ENCODE measurements around the gene ANKRD11. TPM values are rescaled to one million over a fixed set of nuclear protein-coding genes. Genes with fewer than 3 reads are reported as not detected.

Gene ANKRD11
- total RNA-seq, 1 experiment from 2014 or later: 266 TPM

- ChIA-PET CTCF (no interaction called here), RAD21 (ENCODE audit: low non-redundant PET in 1 of 2, low total read pairs in 2 of 2, uncharacterized antibody in 2 of 2, unreplicated experiment in 2 of 2) (interaction anchor here in 1 of 2 experiments (1.4 kb wide), 1 partner anchor 260 kb away, joined by 4 read pairs; no protein-coding TSS in a partner anchor), POLR2A (no interaction called here)
- intact Hi-C loops (cut with micrococcal nuclease): no loop called here
- no peaks in the 10 kb centered on the region for H3K9me2 ChIP-seq (ENCODE audit: insufficient read depth)
- H3K4me3 ChIP-seq (replicated peaks in 1 of 2; ENCODE audit: low read depth in 1 of 2, low read length in 2 of 2): no peak overlapping the region
- H3K4me2 ChIP-seq (ENCODE audit: low read length): no peak overlapping the region
- no peaks in the 10 kb centered on the region for H4K20me1 ChIP-seq (ENCODE audit: insufficient read depth)
- H3K27ac ChIP-seq (ENCODE audit: low read depth, low read length): no peak overlapping the region
- H3K9me3 ChIP-seq (ENCODE audit: control insufficient read depth in 1 of 2, insufficient read depth in 1 of 2, low read depth in 1 of 2, low read length in 2 of 2): no peaks in the 10 kb centered on the region
- no peak for ATAC-seq
- peaks cover 11 to 13% of the 10 kb centered on the region in 2 experiments; a peak in 2 of 4 replicates for H3K36me3 ChIP-seq (ENCODE audit: control insufficient read depth in 1 of 2, insufficient read depth in 2 of 2, low read length in 2 of 2)
- no peak overlapping the region for H2AFZ ChIP-seq (ENCODE audit: low read depth, low read length, poor library complexity, severe bottlenecking)
- BruUV-seq (replicated peaks): no TSS peak
- peaks cover 96% of the 10 kb centered on the region for H3K79me2 ChIP-seq (ENCODE audit: insufficient read depth, low read length)
- H3K9ac ChIP-seq (ENCODE audit: low read length): no peak overlapping the region
- DNase-seq (ENCODE audit: low read depth, low spot score): no peak
- TF ChIP-seq POLR2AphosphoS5 (IDR thresholded peaks at IDR 0.05; ENCODE audit: low read depth, low read length): peak; percentile 49; the same call in 1 of the 2 replicates
- TF ChIP-seq MAX (IDR thresholded peaks at IDR 0.05): no peak
- H3K27me3 ChIP-seq (ENCODE audit: insufficient read depth, low read length): no peaks in the 10 kb centered on the region
- H3K4me1 ChIP-seq (ENCODE audit: control insufficient read depth in 1 of 2, insufficient read depth in 2 of 2, low read length in 2 of 2): no peaks in the 10 kb centered on the region
Measured at GRCh38 chr16:89297156-89297874, 193.0 kb downstream of the ANKRD11 start.

DNA sequence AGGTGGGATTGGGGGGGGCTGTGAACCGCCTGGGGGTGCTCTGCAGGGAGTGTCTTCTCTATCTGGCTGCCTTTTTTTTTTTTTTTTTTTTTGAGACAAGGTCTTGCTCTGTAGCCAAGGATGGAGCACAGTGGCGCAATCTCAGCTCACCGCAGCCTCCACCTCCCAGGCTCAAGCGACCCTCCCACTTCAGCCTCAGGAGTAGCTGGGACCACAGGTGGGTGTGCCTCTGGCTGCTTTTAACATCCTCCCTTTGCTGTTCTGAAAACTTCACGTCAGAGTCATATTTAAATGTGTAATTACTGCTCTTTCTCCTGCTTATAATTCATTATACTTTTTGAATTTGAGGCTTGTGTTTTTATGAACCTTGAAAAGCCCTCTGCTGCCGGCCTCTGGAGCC, 194.4 kb downstream of the ANKRD11 start:
- Histone ChIP-seq H3K9ac (ENCODE audit: low read length) (no peak overlapping the region), H3K79me2 (ENCODE audit: insufficient read depth, low read length) (peaks cover 92% of the 10 kb centered on the region), H3K36me3 (ENCODE audit: control insufficient read depth in 1 of 2, insufficient read depth in 2 of 2, low read length in 2 of 2) (peaks cover 9 to 11% of the 10 kb centered on the region in 2 experiments; a peak in 3 of 4 replicates), H3K9me3 (ENCODE audit: control insufficient read depth in 1 of 2, insufficient read depth in 1 of 2, low read depth in 1 of 2, low read length in 2 of 2) (no peaks in the 10 kb centered on the region), H3K4me1 (ENCODE audit: control insufficient read depth in 1 of 2, insufficient read depth in 2 of 2, low read length in 2 of 2) (no peaks in the 10 kb centered on the region), H4K20me1 (ENCODE audit: insufficient read depth) (no peaks in the 10 kb centered on the region), H3K27me3 (ENCODE audit: insufficient read depth, low read length) (no peaks in the 10 kb centered on the region), H3K4me2 (ENCODE audit: low read length) (no peak overlapping the region), H3K9me2 (ENCODE audit: insufficient read depth) (no peaks in the 10 kb centered on the region), H2AFZ (ENCODE audit: low read depth, low read length, poor library complexity, severe bottlenecking) (no peak overlapping the region), H3K27ac (ENCODE audit: low read depth, low read length) (no peak overlapping the region), H3K4me3 (replicated peaks in 1 of 2; ENCODE audit: low read depth in 1 of 2, low read length in 2 of 2) (no peak overlapping the region)
- ChIA-PET POLR2A (no interaction called here), CTCF (interaction anchor here (0.8 kb wide), 1 partner anchor 21 kb away, joined by 5 read pairs; no protein-coding TSS in a partner anchor), RAD21 (ENCODE audit: low non-redundant PET in 1 of 2, low total read pairs in 2 of 2, uncharacterized antibody in 2 of 2, unreplicated experiment in 2 of 2) (interaction anchor here in 1 of 2 experiments (1.4 kb wide), 1 partner anchor 261 kb away, joined by 4 read pairs; no protein-coding TSS in a partner anchor)
- TF ChIP-seq ZNF274 (IDR thresholded peaks at IDR 0.05; ENCODE audit: low read depth, low read length) (no peak), ZFX (IDR thresholded peaks at IDR 0.05) (no peak), SRF (IDR thresholded peaks at IDR 0.05; ENCODE audit: low read depth) (no peak), ELF1 (IDR thresholded peaks at IDR 0.05; ENCODE audit: borderline replicate concordance, low read depth) (no peak), CBX3 (IDR thresholded peaks at IDR 0.05; ENCODE audit: low read depth) (no peak), MAX (IDR thresholded peaks at IDR 0.05) (no peak), EZH2phosphoT487 (IDR thresholded peaks at IDR 0.05; ENCODE audit: borderline replicate concordance) (no peak), FOSL1 (IDR thresholded peaks at IDR 0.05; ENCODE audit: low read depth) (no peak), SIN3A (IDR thresholded peaks at IDR 0.05; ENCODE audit: low read depth) (no peak), EGR1 (IDR thresholded peaks at IDR 0.05; ENCODE audit: low read depth) (no peak), EZH2 (IDR thresholded peaks at IDR 0.05) (no peak), CEBPB (IDR thresholded peaks at IDR 0.05; ENCODE audit: low read depth) (no peak), JUND (IDR thresholded peaks at IDR 0.05) (no peak)
- TF ChIP-seq, protein P1, sequence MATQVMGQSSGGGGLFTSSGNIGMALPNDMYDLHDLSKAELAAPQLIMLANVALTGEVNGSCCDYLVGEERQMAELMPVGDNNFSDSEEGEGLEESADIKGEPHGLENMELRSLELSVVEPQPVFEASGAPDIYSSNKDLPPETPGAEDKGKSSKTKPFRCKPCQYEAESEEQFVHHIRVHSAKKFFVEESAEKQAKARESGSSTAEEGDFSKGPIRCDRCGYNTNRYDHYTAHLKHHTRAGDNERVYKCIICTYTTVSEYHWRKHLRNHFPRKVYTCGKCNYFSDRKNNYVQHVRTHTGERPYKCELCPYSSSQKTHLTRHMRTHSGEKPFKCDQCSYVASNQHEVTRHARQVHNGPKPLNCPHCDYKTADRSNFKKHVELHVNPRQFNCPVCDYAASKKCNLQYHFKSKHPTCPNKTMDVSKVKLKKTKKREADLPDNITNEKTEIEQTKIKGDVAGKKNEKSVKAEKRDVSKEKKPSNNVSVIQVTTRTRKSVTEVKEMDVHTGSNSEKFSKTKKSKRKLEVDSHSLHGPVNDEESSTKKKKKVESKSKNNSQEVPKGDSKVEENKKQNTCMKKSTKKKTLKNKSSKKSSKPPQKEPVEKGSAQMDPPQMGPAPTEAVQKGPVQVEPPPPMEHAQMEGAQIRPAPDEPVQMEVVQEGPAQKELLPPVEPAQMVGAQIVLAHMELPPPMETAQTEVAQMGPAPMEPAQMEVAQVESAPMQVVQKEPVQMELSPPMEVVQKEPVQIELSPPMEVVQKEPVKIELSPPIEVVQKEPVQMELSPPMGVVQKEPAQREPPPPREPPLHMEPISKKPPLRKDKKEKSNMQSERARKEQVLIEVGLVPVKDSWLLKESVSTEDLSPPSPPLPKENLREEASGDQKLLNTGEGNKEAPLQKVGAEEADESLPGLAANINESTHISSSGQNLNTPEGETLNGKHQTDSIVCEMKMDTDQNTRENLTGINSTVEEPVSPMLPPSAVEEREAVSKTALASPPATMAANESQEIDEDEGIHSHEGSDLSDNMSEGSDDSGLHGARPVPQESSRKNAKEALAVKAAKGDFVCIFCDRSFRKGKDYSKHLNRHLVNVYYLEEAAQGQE (IDR thresholded peaks at IDR 0.05; ENCODE audit: low read depth): no peak
- TF ChIP-seq, protein P2, sequence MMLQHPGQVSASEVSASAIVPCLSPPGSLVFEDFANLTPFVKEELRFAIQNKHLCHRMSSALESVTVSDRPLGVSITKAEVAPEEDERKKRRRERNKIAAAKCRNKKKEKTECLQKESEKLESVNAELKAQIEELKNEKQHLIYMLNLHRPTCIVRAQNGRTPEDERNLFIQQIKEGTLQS (IDR thresholded peaks at IDR 0.05): no peak
- ATAC-seq (no peak), DNase-seq (ENCODE audit: low read depth, low spot score) (no peak)
- no TSS peak for BruUV-seq (replicated peaks)
- intact Hi-C loops (cut with micrococcal nuclease): no loop called here

Data from HCT116 (cell line).